H1 (cell line): ENCODE data around the gene RGS5. TPM values are rescaled to one million over a fixed set of nuclear protein-coding genes. Genes with fewer than 3 reads are reported as not detected.

Experiments used
- CTCF ChIA-PET: fragments of 300-600 bp; sonication (Branson Sonifier 250); formaldehyde crosslinking; loops from one replicate; lab custom pipeline; 2021; ENCODE audit not compliant: partially characterized antibody; lab: Charles Lee
- POLR2A ChIA-PET: fragments of 300-600 bp; sonication (Branson Sonifier 250); formaldehyde crosslinking; loops from one replicate; lab custom pipeline; 2021; ENCODE audit warnings: inconsistent platforms; ENCODE audit not compliant: partially characterized antibody; lab: Charles Lee
- DNase-seq, 2 experiments: peaks; one replicate each; pipeline versions ENCODE4 v3.0.0 to v3.0.0-alpha.2; 2010 to 2022; ENCODE audit warnings: low spot score in 2 of 2, low read depth in 1 of 2, mixed read lengths in 1 of 2
- FAIRE-seq: peaks from 2 replicates; lab custom pipeline; 2011; peaks lifted over from hg19 to GRCh38; lab: Jason Lieb, UNC
- H2AFZ ChIP-seq: 2 replicates; pipeline ENCODE4 v1.8.1; 2012; ENCODE audit warnings: low read length, inconsistent platforms
- H2AK5ac ChIP-seq: 2 replicates; pipeline ENCODE4 v1.6.1; 2013; ENCODE audit warnings: low read depth, low read length
- H2BK120ac ChIP-seq: replicated peaks from 2 replicates; pipeline ENCODE3; 2013; ENCODE audit warnings: low read depth, low read length, inconsistent platforms
- H2BK12ac ChIP-seq: 2 replicates; pipeline ENCODE4 v1.6.1; 2013; ENCODE audit warnings: low read depth, low read length
- H2BK15ac ChIP-seq: 2 replicates; pipeline ENCODE4 v1.6.1; 2013; ENCODE audit warnings: low read length
- H2BK20ac ChIP-seq: 2 replicates; pipeline ENCODE4 v1.6.1; 2013; ENCODE audit warnings: low read length
- H2BK5ac ChIP-seq: 2 replicates; pipeline ENCODE4 v1.6.1; 2013; ENCODE audit warnings: low read depth, low read length
- H3K14ac ChIP-seq: 2 replicates; pipeline ENCODE4 v1.6.1; 2013; ENCODE audit warnings: inconsistent platforms; ENCODE audit not compliant: insufficient read length
- H3K18ac ChIP-seq: 2 replicates; pipeline ENCODE4 v1.6.1; 2013; ENCODE audit warnings: low read length; ENCODE audit errors: extremely low read depth
- H3K23ac ChIP-seq: 2 replicates; pipeline ENCODE4 v1.6.1; 2013; ENCODE audit warnings: inconsistent platforms; ENCODE audit not compliant: insufficient read length
- H3K23me2 ChIP-seq: 2 replicates; pipeline ENCODE4 v1.6.1; 2013; ENCODE audit warnings: low read depth, low read length
- H3K27ac ChIP-seq: 2 replicates; pipeline ENCODE4 v1.6.1; 2011; ENCODE audit warnings: low read depth, low read length, inconsistent platforms
- H3K27me3 ChIP-seq, 4 experiments: replicated peaks in 1 of 4; 1 replicate in 1 of 4; 2 replicates in 3 of 4; pipeline versions ENCODE4 v1.6.1 to v1.8.1; 2011 to 2013; ENCODE audit warnings: low read length in 3 of 4, mild to moderate bottlenecking in 3 of 4, inconsistent platforms in 2 of 4, mixed read lengths in 2 of 4, moderate library complexity in 1 of 4; ENCODE audit not compliant: control insufficient read depth in 3 of 4, insufficient read depth in 3 of 4; ENCODE audit errors: extremely low read depth in 1 of 4
- H3K36me3 ChIP-seq, 4 experiments: 2 replicates each; pipeline versions ENCODE4 v1.6.1 to v1.8.1; 2011 to 2013; ENCODE audit warnings: mild to moderate bottlenecking in 4 of 4, low read length in 3 of 4, moderate library complexity in 2 of 4, control low read depth in 1 of 4, inconsistent platforms in 1 of 4; ENCODE audit not compliant: insufficient read depth in 4 of 4, control insufficient read depth in 2 of 4
- H3K4ac ChIP-seq: replicated peaks from 2 replicates; pipeline ENCODE3; 2013; ENCODE audit warnings: low read length, low read depth, mixed read lengths, inconsistent platforms; ENCODE audit not compliant: insufficient read length
- H3K4me1 ChIP-seq, 4 experiments: replicated peaks in 1 of 4; 1 replicate in 1 of 4; 2 replicates in 3 of 4; pipeline versions ENCODE4 v1.6.1 to v1.8.1; 2011 to 2013; ENCODE audit warnings: low read length in 3 of 4, inconsistent platforms in 2 of 4, mixed read lengths in 1 of 4; ENCODE audit not compliant: insufficient read depth in 4 of 4, control insufficient read depth in 3 of 4
- H3K4me2 ChIP-seq, 2 experiments: 2 replicates each; pipeline versions ENCODE4 v1.6.1 to v1.8.1; 2011 to 2013; ENCODE audit warnings: low read depth in 2 of 2, low read length in 2 of 2, control low read depth in 1 of 2, inconsistent platforms in 1 of 2, mild to moderate bottlenecking in 1 of 2; ENCODE audit not compliant: insufficient read depth in 1 of 2
- H3K4me3 ChIP-seq, 4 experiments: fragments of 200-600, 300-600 bp in 1 of 4; sonication (generic), shearing (Covaris generic), sonication (Bioruptor Twin) in 1 of 4; 2 replicates each; pipeline versions ENCODE4 v1.5.1 to v1.8.1; 2011 to 2016; ENCODE audit warnings: low read length in 4 of 4, low read depth in 3 of 4, control low read depth in 2 of 4, inconsistent platforms in 2 of 4, mild to moderate bottlenecking in 2 of 4, mixed read lengths in 1 of 4, moderate library complexity in 1 of 4; ENCODE audit not compliant: insufficient read depth in 2 of 4; ENCODE audit errors: extremely low read depth in 1 of 4
- H3K56ac ChIP-seq: replicated peaks from 2 replicates; pipeline ENCODE3; 2013; ENCODE audit warnings: low read depth, mild to moderate bottlenecking, mixed read lengths, low read length, inconsistent platforms; ENCODE audit not compliant: insufficient read length
- H3K79me1 ChIP-seq: 2 replicates; pipeline ENCODE4 v1.6.1; 2013; ENCODE audit warnings: low read depth, low read length, control low read depth
- H3K79me2 ChIP-seq, 2 experiments: 2 replicates each; pipeline versions ENCODE4 v1.6.1 to v1.8.1; 2012 to 2013; ENCODE audit warnings: low read length in 2 of 2, mild to moderate bottlenecking in 2 of 2, inconsistent platforms in 1 of 2; ENCODE audit not compliant: insufficient read depth in 2 of 2, control insufficient read depth in 1 of 2
- H3K9ac ChIP-seq, 4 experiments: replicated peaks in 1 of 4; 1 replicate in 1 of 4; 2 replicates in 3 of 4; pipeline versions ENCODE4 v1.6.1 to v1.8.1; 2011 to 2013; ENCODE audit warnings: low read depth in 3 of 4, low read length in 3 of 4, control low read depth in 2 of 4, mild to moderate bottlenecking in 2 of 4, moderate library complexity in 2 of 4, inconsistent platforms in 1 of 4; ENCODE audit errors: extremely low read depth in 1 of 4
- H3K9me3 ChIP-seq, 2 experiments: 2 replicates each; pipeline versions ENCODE4 v1.6.1 to v1.8.1; 2012 to 2013; ENCODE audit warnings: mild to moderate bottlenecking in 2 of 2, moderate library complexity in 2 of 2, control low read depth in 1 of 2, inconsistent platforms in 1 of 2, low read depth in 1 of 2, low read length in 1 of 2, mixed read lengths in 1 of 2; ENCODE audit not compliant: insufficient read depth in 2 of 2
- H4K20me1 ChIP-seq, 2 experiments: replicated peaks in 1 of 2; 2 replicates each; pipeline versions ENCODE3 to v1.8.1; 2011 to 2013; ENCODE audit warnings: inconsistent platforms in 2 of 2, low read length in 2 of 2, mild to moderate bottlenecking in 1 of 2; ENCODE audit not compliant: insufficient read depth in 2 of 2, control insufficient read depth in 1 of 2
- H4K5ac ChIP-seq: 2 replicates; pipeline ENCODE4 v1.6.1; 2013; ENCODE audit warnings: low read length, low read depth, mixed read lengths, inconsistent platforms; ENCODE audit not compliant: insufficient read length
- H4K8ac ChIP-seq: 2 replicates; pipeline ENCODE4 v1.8.0; 2013; ENCODE audit warnings: mild to moderate bottlenecking, moderate library complexity, low read length, inconsistent platforms; ENCODE audit not compliant: insufficient read depth; ENCODE audit errors: extremely low read depth
- H4K91ac ChIP-seq: replicated peaks from 2 replicates; pipeline ENCODE3; 2013; ENCODE audit warnings: low read length, mixed read lengths, inconsistent platforms; ENCODE audit not compliant: insufficient read length
- ASH2L ChIP-seq: fragments of 200-600, 300-600 bp; sonication (generic); IDR thresholded peaks from one replicate; pipeline ENCODE4 v1.7.1; 2017; ENCODE audit warnings: low read length
- CREB1 ChIP-seq: IDR thresholded peaks from 2 replicates; pipeline ENCODE4 v1.6.1; 2012; ENCODE audit warnings: inconsistent platforms
- EZH2 ChIP-seq: fragments of 200-600 bp; sonication (generic); IDR thresholded peaks from 2 replicates; pipeline ENCODE4 v1.7.1; 2012; ENCODE audit warnings: low read depth, mild to moderate bottlenecking, moderate library complexity, low read length, inconsistent platforms; ENCODE audit not compliant: severe bottlenecking
- POU5F1 ChIP-seq: IDR thresholded peaks from 2 replicates; pipeline ENCODE4 v1.6.1; 2011; ENCODE audit warnings: low read depth, mild to moderate bottlenecking, low read length, moderate library complexity
- RBBP5 ChIP-seq: IDR thresholded peaks from 2 replicates; pipeline ENCODE4 v1.7.1; 2012; ENCODE audit warnings: low read depth, mild to moderate bottlenecking, inconsistent platforms, low read length, moderate library complexity, borderline replicate concordance
- SP1 ChIP-seq: IDR thresholded peaks from 2 replicates; pipeline ENCODE4 v1.6.1; 2011; ENCODE audit warnings: low read depth, low read length
- SP2 ChIP-seq: IDR thresholded peaks from 2 replicates; pipeline ENCODE4 v1.6.1; 2012; ENCODE audit warnings: mild to moderate bottlenecking, low read length, inconsistent platforms
- WGBS, 2 experiments: shearing (Covaris generic) in 1 of 2; methylation state at CpG; one replicate each; pipeline versions ENCODE4 v1.1.6 to v1.1.7; 2013 to 2015; ENCODE audit warnings: low lambda C conversion rate in 2 of 2, mixed read lengths in 2 of 2, inconsistent platforms in 1 of 2, low coverage in 1 of 2, missing lambda C conversion rate in 1 of 2; ENCODE audit not compliant: insufficient replicate concordance in 2 of 2, insufficient coverage in 1 of 2, insufficient read length in 1 of 2; ENCODE audit errors: extremely low coverage in 1 of 2, missing lambda C conversion rate in 1 of 2; 5-methylcytosine and 5-hydroxymethylcytosine counted together
- polyA plus RNA-seq, 7 experiments: library from polyadenylated mRNA; depleted of rRNA in 3 of 7; stranded (reverse) in 5 of 7; unstranded in 2 of 7; fragments of >200 nt in 5 of 7; fragments of 200-250 nt in 2 of 7; gene quantifications; 1 replicate in 5 of 7; 2 replicates in 1 of 7; 4 replicates in 1 of 7; pipeline versions ENCODE4 v1.2.1 to v1.2.3, GENCODE V29; 2011 to 2013; ENCODE audit warnings: missing spikeins in 2 of 7, mixed read lengths in 2 of 7
- total RNA-seq: library from RNA; stranded (reverse); fragmentation: NEBNext Ultra II Directional; extraction: Animal tissue kit (Norgen Biotek cat#: 25700); gene quantifications from 2 replicates; pipeline ENCODE4 v1.2.1, GENCODE V29; 2021
- TF ChIP-seq, protein P1 (sequence below): IDR thresholded peaks from 2 replicates; pipeline ENCODE4 v1.6.1; 2012; ENCODE audit warnings: inconsistent platforms

RGS5 gene
- total and polyA plus RNA-seq, 2 of the 8 experiments (the other 6 are each of a cell fraction or from before 2014, with no cell fraction given): 75.5 to 103 TPM

DNA sequence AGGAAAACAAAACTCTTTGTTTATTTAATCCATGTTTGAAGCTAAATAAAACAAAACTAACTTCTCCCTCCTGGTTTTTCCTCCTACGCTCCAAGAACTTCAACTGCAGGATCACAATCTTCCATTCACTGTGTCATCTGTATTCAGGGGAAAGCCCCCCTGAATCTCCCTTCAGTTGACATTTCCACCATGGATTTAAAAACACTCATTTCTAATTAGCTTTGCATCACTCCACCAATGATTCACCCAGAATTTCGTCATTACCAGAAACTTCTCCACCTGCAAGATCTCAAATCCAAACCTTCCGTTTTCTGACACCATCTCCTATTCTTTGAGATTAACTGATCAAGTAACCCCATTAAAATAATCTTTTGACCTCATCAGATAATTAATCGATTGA, 10.9 kb upstream of the RGS5 start:
- no peak for TF ChIP-seq ASH2L
- no peak for TF ChIP-seq CREB1
- no peak for TF ChIP-seq SP2
- TF ChIP-seq, protein P1, sequence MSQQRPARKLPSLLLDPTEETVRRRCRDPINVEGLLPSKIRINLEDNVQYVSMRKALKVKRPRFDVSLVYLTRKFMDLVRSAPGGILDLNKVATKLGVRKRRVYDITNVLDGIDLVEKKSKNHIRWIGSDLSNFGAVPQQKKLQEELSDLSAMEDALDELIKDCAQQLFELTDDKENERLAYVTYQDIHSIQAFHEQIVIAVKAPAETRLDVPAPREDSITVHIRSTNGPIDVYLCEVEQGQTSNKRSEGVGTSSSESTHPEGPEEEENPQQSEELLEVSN: no peak
- TF ChIP-seq POU5F1: no peak
- TF ChIP-seq EZH2: no peak
- no peak for TF ChIP-seq RBBP5
- TF ChIP-seq SP1: no peak
- Histone ChIP-seq H2BK20ac (no peak overlapping the region), H3K9ac (no peak overlapping the region), H3K27ac (no peak overlapping the region), H3K18ac (no peak overlapping the region), H2BK120ac (no peak overlapping the region), H3K23ac (no peak overlapping the region), H3K4ac (no peak overlapping the region), H3K14ac (no peak overlapping the region), H2BK5ac (no peak overlapping the region), H3K56ac (no peak overlapping the region), H3K4me2 (no peak overlapping the region), H2AK5ac (no peak overlapping the region), H2BK12ac (no peak overlapping the region), H3K4me3 (no peak overlapping the region), H3K23me2 (no peaks in the 10 kb centered on the region), H2AFZ (no peak overlapping the region), H3K36me3 (no peaks in the 10 kb centered on the region; a peak in 1 of 8 replicates), H3K79me2 (no peaks in the 10 kb centered on the region), H3K27me3 (no peaks in the 10 kb centered on the region), H4K91ac (no peak overlapping the region), H3K9me3 (no peaks in the 10 kb centered on the region), H4K8ac (no peak overlapping the region), H3K4me1 (no peaks in the 10 kb centered on the region), H2BK15ac (no peak overlapping the region), H3K79me1 (no peaks in the 10 kb centered on the region), H4K5ac (no peak overlapping the region), H4K20me1 (no peaks in the 10 kb centered on the region)
- POLR2A ChIA-PET: no interaction called here
- CTCF ChIA-PET: interaction anchor here (0.6 to 0.9 kb wide), 3 partner anchors 9 to 1535 kb away, joined by 3 read pairs; no protein-coding TSS in a partner anchor
- no peak for FAIRE-seq
- WGBS, 2 experiments: 88% methylated on average over 4 of the region's 4 CpGs; no CpG with 5 or more reads in 1 of the 2 experiments
- DNase-seq: no peak
